ENCODE data around the gene NFAT5.

NFAT5 gene

DNA sequence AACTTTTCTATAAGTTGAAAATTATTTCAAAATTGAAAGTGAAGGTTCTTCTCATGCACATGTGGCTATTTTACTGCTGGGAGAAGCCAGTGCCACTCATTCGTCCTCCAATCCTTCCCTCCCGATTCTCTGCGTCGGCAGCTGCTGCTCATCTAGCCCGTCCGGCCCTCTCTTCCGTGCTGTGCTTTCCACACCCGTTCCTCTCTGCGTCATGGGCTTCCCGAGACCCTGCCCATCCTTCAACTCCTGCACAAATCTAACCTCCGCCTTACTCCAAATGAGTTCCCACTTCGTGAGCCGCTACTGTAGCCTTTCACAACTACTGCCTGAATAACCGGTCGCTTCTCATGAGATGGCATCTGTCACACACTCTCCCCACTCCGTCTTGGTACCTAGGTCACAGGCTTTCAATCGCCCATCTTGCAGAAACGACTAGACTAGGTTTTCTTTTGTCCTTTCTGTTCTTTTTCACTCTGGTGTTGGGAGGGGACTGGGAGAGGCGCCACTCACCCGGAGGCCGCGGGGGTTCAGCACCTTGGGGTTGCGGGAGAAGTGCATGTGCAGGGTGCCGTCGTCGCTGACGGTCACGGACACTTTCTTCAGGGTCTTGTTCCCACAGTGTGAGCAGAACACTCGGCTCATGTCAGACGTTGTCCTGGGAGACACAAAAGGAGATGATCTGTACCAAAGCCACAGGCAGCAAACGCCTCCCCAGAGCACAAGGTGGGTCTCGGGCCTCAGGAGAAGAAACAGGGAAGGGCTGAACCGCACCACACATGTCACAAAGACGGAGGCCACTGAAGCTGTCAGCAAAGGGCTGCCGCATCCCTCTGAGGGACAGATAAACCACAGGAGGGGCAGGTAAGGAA, 178.8 kb downstream of the NFAT5 start:
- DNase-seq: no peak

GRCh38 chr16:69745232-69745612, 179.5 kb downstream of the NFAT5 start:
- DNase-seq: no peak

DNA sequence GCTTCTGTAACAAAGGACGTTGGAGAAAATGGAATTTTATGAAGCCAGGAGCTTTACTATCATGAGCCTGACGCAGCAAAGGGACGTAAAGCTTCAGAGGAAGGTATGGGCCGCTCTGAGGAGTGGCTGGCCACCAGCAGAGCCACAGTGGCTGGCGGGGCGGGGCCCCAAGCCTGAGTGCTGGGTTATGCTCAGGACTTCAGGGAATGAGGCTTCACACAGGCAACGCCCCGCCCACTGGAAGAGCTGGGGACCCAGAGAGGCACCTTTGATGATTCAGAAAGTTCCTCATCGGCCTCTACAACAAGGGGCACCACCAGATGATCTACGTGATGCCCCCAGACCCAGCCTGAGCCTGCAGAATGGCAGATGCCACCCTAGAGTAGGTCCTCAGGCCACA, 180.2 kb downstream of the NFAT5 start:
- DNase-seq: no peak

DNA sequence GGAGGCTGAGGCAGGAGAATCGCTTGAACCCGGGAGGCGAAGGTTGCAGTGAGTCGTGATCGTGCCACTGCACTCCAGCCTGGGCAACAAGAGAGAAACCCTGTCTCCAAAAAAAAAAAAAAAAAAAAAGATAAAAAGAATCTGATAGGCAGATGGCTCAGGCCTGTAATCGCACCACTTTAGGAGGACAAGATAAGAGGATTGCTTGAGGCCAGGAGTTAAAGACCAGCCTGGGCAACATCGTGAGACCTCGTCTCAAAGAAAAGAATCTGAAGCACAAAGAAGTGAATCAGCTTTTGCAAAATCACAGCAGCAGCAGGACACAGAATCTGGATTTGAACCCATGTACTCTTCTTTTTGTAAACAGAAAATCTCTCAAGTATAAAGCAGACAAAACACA, 181.3 kb downstream of the NFAT5 start:
- DNase-seq: no peak

DNA sequence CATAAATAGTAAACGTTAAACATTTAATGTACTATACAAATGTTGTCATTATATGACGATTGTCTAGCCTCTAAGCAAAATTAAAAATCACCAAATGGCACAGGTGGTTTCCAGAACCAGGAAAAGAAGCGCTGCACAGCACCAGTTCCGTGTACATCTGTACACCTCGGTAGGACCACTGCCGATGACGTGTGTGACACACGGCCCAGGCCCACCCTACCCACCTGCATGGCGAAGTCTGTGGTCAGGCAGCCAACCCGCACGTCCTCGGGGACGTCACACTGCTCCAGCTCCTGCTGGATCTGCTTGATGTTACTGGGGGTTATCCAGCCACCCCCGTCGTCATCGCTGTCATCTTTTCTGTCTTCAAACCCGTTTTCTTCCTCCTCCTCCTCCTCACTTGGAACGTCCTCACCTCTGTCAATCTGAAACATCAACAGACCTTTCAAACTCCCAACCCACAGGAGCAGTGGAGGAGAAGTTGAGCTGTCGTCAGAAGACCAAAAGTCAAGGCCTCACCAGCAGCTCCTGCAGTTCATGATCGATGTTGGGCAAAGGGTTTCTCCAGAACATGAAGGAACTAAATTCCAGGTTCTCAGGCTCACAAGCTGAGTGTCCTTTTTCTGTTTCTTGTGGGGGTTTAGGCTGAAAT, 183.1 kb downstream of the NFAT5 start:
- no peak for DNase-seq

DNA sequence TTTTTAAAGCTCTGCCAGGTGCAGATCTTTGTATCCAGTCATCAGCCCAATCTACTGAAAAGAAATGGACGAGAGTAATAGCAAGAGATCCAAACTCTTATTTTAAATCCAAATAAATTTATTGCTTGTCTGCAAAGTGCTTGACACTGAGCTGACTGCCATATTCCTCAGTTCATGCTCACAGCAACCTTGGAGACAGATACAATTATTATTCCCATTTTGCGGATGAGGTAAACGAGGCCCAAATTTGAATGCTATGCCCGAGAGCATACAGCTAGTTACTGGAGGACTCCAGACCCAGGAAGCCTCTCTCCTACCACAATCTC, 188.3 kb downstream of the NFAT5 start:
- DNase-seq: no peak

All from CD4-positive, alpha-beta T cell treated with Interleukin-4 for 4 hours (primary cell).